DND-41 (cell line): ENCODE measurements around the gene ATAD3C.
"Not testable (repeated sequence)": the region's sequence is repeated elsewhere in the genome, so short reads cannot be mapped to it uniquely, and the experiment has no call there.

Experiments used
- ATAC-seq: fragments of 200-7000 bp; cut with Tn5 transposase; 3 replicates; pipeline ENCODE4 v1.9.1; 2021; ENCODE audit warnings: low read depth; ENCODE audit not compliant: insufficient read depth
- DNase-seq: peaks from one replicate; pipeline ENCODE4 v3.0.0-alpha.2; 2020
- H2AFZ ChIP-seq: 2 replicates; pipeline ENCODE4 v1.6.0; 2012; ENCODE audit warnings: low read depth, low read length
- H3K27ac ChIP-seq: 2 replicates; pipeline ENCODE4 v1.5.1; 2012; ENCODE audit warnings: low read length, inconsistent platforms
- H3K27me3 ChIP-seq: fragments of 200-600 bp; sonication (generic); 2 replicates; pipeline ENCODE4 v1.6.0; 2012; ENCODE audit warnings: low read length, mild to moderate bottlenecking, inconsistent platforms; ENCODE audit not compliant: insufficient read depth, poor library complexity
- H3K36me3 ChIP-seq: 2 replicates; pipeline ENCODE4 v1.5.1; 2012; ENCODE audit warnings: low read length, inconsistent platforms; ENCODE audit not compliant: insufficient read depth
- H3K4me1 ChIP-seq: 2 replicates; pipeline ENCODE4 v1.5.1; 2012; ENCODE audit warnings: mild to moderate bottlenecking, low read length; ENCODE audit not compliant: insufficient read depth
- H3K4me2 ChIP-seq: 2 replicates; pipeline ENCODE4 v1.6.0; 2012; ENCODE audit warnings: mild to moderate bottlenecking, moderate library complexity, low read length, inconsistent platforms; ENCODE audit not compliant: insufficient read depth
- H3K4me3 ChIP-seq, 2 experiments: fragments of 200-600 bp in 1 of 2; shearing (Covaris generic) in 1 of 2; 2 replicates each; pipeline ENCODE4 v1.5.1; 2012 to 2016; ENCODE audit warnings: inconsistent platforms in 2 of 2, low read length in 2 of 2, mild to moderate bottlenecking in 2 of 2, low read depth in 1 of 2, moderate library complexity in 1 of 2
- H3K79me2 ChIP-seq: 2 replicates; pipeline ENCODE4 v1.6.0; 2012; ENCODE audit warnings: low read length, inconsistent platforms; ENCODE audit not compliant: insufficient read depth
- H3K9ac ChIP-seq: 2 replicates; pipeline ENCODE4 v1.6.0; 2012; ENCODE audit warnings: low read depth, mild to moderate bottlenecking, inconsistent platforms, low read length, moderate library complexity
- H3K9me3 ChIP-seq: 2 replicates; pipeline ENCODE4 v1.5.1; 2012; ENCODE audit warnings: low read length, moderate library complexity, mild to moderate bottlenecking, inconsistent platforms; ENCODE audit not compliant: insufficient read depth, severe bottlenecking
- H4K20me1 ChIP-seq: 2 replicates; pipeline ENCODE4 v1.6.0; 2012; ENCODE audit warnings: low read length; ENCODE audit not compliant: insufficient read depth
- CTCF ChIP-seq: IDR thresholded peaks from 2 replicates; pipeline ENCODE4 v1.5.1; 2012; ENCODE audit warnings: borderline replicate concordance, low read length, moderate library complexity, mild to moderate bottlenecking; ENCODE audit not compliant: poor library complexity, severe bottlenecking; ENCODE audit errors: extremely low read depth
- EZH2 ChIP-seq: IDR thresholded peaks from 3 replicates; pipeline ENCODE4 v1.6.1; 2012; ENCODE audit warnings: borderline replicate concordance, low read depth, mild to moderate bottlenecking, moderate library complexity, low read length, inconsistent platforms; ENCODE audit not compliant: severe bottlenecking

ATAD3C gene

GRCh38 chr1:1479547-1480487, 30.3 kb downstream of the ATAD3C start:
- no peak for ATAC-seq
- Histone ChIP-seq H3K36me3 (peaks cover 62% of the 10 kb centered on the region), H3K79me2 (peaks cover 20% of the 10 kb centered on the region), H3K4me1 (no peaks in the 10 kb centered on the region), H3K4me2 (no peak overlapping the region), H3K9me3 (no peaks in the 10 kb centered on the region), H3K27me3 (no peaks in the 10 kb centered on the region), H3K4me3 (no peak overlapping the region), H4K20me1 (peaks cover 12% of the 10 kb centered on the region; the same call in 1 of the 2 replicates), H3K9ac (no peak overlapping the region), H3K27ac (no peak overlapping the region), H2AFZ (no peak overlapping the region)
- no peak for TF ChIP-seq CTCF
- no peak for TF ChIP-seq EZH2
- no peak for DNase-seq

DNA sequence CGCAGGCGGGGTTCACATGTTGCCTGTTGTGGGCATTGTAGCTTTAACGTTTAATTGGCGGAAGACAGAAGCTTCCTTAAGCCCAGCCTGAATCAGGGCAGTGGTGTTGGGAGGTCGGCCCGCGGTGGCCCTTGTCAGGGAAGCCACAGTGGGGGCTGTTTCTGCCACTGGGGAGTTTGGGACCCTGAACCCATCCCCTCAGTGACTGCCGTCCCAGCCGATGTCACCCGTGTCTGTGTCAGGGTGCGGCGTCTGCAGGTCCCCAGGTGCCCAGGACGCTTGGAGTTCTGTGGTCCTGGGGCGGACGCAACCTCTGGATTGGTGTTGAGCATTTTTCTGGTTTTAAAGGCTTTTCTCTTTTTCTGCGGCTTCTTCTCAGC, 31.0 kb downstream of the ATAD3C start:
- ATAC-seq, H3K4me1 ChIP-seq, DNase-seq, H3K27ac ChIP-seq, H3K27me3 ChIP-seq, H3K4me3 ChIP-seq, H3K9ac ChIP-seq, H3K4me2 ChIP-seq, H3K9me3 ChIP-seq, H2AFZ ChIP-seq: not testable (repeated sequence)
- peaks cover 15% of the 10 kb centered on the region for H3K79me2 ChIP-seq
- peaks cover 12% of the 10 kb centered on the region; the same call in 1 of the 2 replicates for H4K20me1 ChIP-seq
- peaks cover 66% of the 10 kb centered on the region for H3K36me3 ChIP-seq

- not testable (repeated sequence) for H3K27ac ChIP-seq, ATAC-seq, H3K27me3 ChIP-seq, H4K20me1 ChIP-seq, H3K9ac ChIP-seq, H3K4me1 ChIP-seq, H3K9me3 ChIP-seq, DNase-seq, H2AFZ ChIP-seq, H3K4me2 ChIP-seq, H3K79me2 ChIP-seq, H3K4me3 ChIP-seq
- peaks cover 72% of the 10 kb centered on the region for H3K36me3 ChIP-seq
These were observed 32.3 kb downstream of the ATAD3C start for GRCh38 chr1:1481811-1482210.

DNA sequence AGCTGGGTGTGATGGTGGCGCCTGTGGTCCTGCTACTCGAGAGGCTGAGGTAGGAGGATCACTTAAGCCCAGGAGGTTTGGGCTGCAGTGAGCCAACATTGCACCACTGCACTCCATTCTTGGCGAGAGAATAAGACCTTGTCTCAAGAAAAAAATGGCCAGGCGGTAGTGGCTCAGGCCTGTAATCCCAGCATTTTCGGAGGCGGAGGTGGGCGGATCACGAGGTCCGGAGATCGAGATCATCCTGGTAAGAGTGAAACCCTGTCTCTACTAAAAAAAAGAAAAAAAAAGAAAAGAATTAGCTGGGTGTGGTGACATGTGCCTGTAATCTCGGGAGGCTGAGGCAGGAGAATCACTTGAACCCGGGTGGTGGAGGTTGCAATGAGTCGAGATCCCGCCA, 33.4 kb downstream of the ATAD3C start:
- DNase-seq: no peak
- H3K27ac ChIP-seq: no peak overlapping the region
- H3K36me3 ChIP-seq: peaks cover 69% of the 10 kb centered on the region
- no peaks in the 10 kb centered on the region for H3K27me3 ChIP-seq
- H3K4me3 ChIP-seq: no peak overlapping the region
- H3K9ac ChIP-seq: no peak overlapping the region
- no peaks in the 10 kb centered on the region for H3K9me3 ChIP-seq
- peaks cover 3% of the 10 kb centered on the region; the same call in 1 of the 2 replicates for H4K20me1 ChIP-seq
- no peaks in the 10 kb centered on the region for H3K4me1 ChIP-seq
- H3K79me2 ChIP-seq: no peaks in the 10 kb centered on the region
- no peak for TF ChIP-seq EZH2
- no peak for TF ChIP-seq CTCF
- no peak overlapping the region for H3K4me2 ChIP-seq
- H2AFZ ChIP-seq: no peak overlapping the region
- no peak for ATAC-seq
